ENCODE measurements around the gene TPD52L1. TPM values are rescaled to one million over a fixed set of nuclear protein-coding genes. Genes with fewer than 3 reads are reported as not detected.

Gene TPD52L1
- total RNA-seq, 4 donors from 2014 or later: 22.2 to 77.6 (median 37.7) TPM

GRCh38 chr6:125166711-125167110 lies 13.1 kb downstream of the TPD52L1 start:
- Histone ChIP-seq H3K36me3 (no peaks in the 10 kb centered on the region), H3K4me3 (no peak overlapping the region), H3K27me3 (no peaks in the 10 kb centered on the region), H3K27ac (no peak overlapping the region), H3K4me1 (no peaks in the 10 kb centered on the region), H3K9me3 (no peaks in the 10 kb centered on the region)
- TF ChIP-seq CTCF (IDR thresholded peaks at IDR 0.05): no peak
- TF ChIP-seq POLR2A (IDR thresholded peaks at IDR 0.05): no peak
- DNase-seq: no peak
- intact Hi-C loops (cut with DNase I; ENCODE audit: low total_unique reads): no loop called here

DNA sequence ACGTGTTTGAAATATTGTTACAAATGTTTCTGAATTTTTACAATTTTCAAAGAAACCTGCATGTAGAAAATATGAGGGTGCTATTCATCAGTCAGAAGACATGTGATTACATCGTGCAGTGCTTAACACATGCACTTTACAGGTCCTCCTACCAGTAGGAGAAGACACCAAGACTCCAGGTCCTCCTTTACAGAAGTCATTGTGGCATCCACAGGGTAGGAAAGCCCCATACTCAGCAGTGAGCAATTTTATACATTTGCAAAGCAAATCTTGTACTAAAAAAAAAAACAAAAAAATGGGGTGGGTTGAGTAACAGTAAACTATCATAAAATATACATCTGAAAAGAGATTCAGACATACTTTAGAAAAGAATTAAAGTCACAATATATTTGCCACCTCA lies 14.0 kb downstream of the TPD52L1 start:
- H3K9me3 ChIP-seq: no peaks in the 10 kb centered on the region
- TF ChIP-seq POLR2A (IDR thresholded peaks at IDR 0.05) (no peak), CTCF (IDR thresholded peaks at IDR 0.05) (no peak)
- DNase-seq: no peak
- H3K4me1 ChIP-seq: no peaks in the 10 kb centered on the region
- intact Hi-C loops (cut with DNase I; ENCODE audit: low total_unique reads): no loop called here
- H3K36me3 ChIP-seq: no peaks in the 10 kb centered on the region
- H3K4me3 ChIP-seq: no peak overlapping the region
- H3K27me3 ChIP-seq: no peaks in the 10 kb centered on the region
- H3K27ac ChIP-seq: no peak overlapping the region

DNA sequence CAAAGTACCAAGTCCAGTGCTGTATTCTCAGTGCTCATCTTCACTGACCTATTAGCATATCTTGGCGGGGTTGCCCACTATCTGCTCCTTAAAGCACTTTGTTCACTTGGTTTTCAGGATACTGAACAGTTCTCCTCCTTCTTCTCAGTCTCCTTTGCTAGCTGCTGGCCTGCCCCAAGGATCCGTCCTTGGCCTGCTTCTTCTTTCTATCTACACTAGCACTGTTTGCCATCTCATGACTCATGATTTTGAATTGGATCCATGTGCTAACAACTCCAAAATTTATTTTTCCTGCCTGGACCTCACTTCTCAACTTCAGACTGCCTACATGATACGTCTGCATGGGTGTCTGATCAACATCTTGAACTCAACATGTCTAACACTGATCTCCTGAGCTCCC lies 15.5 kb downstream of the TPD52L1 start:
- Histone ChIP-seq H3K4me3 (no peak overlapping the region), H3K4me1 (no peaks in the 10 kb centered on the region), H3K27ac (no peak overlapping the region), H3K36me3 (no peaks in the 10 kb centered on the region), H3K27me3 (no peaks in the 10 kb centered on the region), H3K9me3 (no peaks in the 10 kb centered on the region)
- intact Hi-C loops (cut with DNase I; ENCODE audit: low total_unique reads): no loop called here
- TF ChIP-seq POLR2A (IDR thresholded peaks at IDR 0.05) (no peak), CTCF (IDR thresholded peaks at IDR 0.05) (no peak)
- DNase-seq: no peak

DNA sequence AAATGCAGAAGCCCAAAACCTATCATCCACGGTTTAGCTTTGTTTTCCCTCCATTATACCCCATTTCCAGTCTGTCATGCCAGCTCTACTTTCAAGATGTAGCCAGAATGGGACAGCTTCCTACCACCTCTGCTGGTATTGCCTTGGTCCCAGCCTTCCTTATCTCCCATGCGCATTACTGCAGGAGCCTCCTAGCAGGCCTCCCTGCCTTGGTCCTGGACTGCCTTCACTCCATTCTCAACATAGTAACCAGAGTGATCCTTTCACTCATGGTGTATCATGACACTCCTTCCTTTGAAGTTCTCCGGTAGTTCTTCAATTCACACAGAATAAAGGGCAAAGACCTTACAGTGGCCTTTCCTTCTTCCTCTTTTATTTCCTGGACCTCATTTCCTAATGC lies 15.9 kb downstream of the TPD52L1 start:
- TF ChIP-seq POLR2A (IDR thresholded peaks at IDR 0.05) (no peak), CTCF (IDR thresholded peaks at IDR 0.05) (no peak)
- intact Hi-C loops (cut with DNase I; ENCODE audit: low total_unique reads): no loop called here
- Histone ChIP-seq H3K4me1 (no peaks in the 10 kb centered on the region), H3K36me3 (no peaks in the 10 kb centered on the region), H3K9me3 (no peaks in the 10 kb centered on the region), H3K27ac (no peak overlapping the region), H3K27me3 (no peaks in the 10 kb centered on the region), H3K4me3 (no peak overlapping the region)
- no peak for DNase-seq

GRCh38 chr6:125170376-125170775 lies 16.8 kb downstream of the TPD52L1 start:
- no peak for TF ChIP-seq CTCF (IDR thresholded peaks at IDR 0.05)
- TF ChIP-seq POLR2A (IDR thresholded peaks at IDR 0.05): no peak
- Histone ChIP-seq H3K27ac (no peak overlapping the region), H3K9me3 (no peaks in the 10 kb centered on the region), H3K4me3 (no peak overlapping the region), H3K36me3 (no peaks in the 10 kb centered on the region), H3K4me1 (no peaks in the 10 kb centered on the region), H3K27me3 (no peaks in the 10 kb centered on the region)
- no peak for DNase-seq
- intact Hi-C loops (cut with DNase I; ENCODE audit: low total_unique reads): no loop called here

Measured in uterus (tissue), 4 donors.